NB4 (cell line): ENCODE data around the gene BNIPL.

Experiments
- DNase-seq: peaks from one replicate; pipeline ENCODE4 v3.0.0; 2010; ENCODE audit warnings: low read depth
- H3K4me3 ChIP-seq: one replicate; pipeline ENCODE4 v1.5.1; 2011; ENCODE audit warnings: mild to moderate bottlenecking, low read depth, low read length, moderate library complexity
- MYC ChIP-seq: IDR thresholded peaks from 2 replicates; pipeline ENCODE4 v1.6.1; 2011; ENCODE audit warnings: low read depth, low read length
- POLR2A ChIP-seq: IDR thresholded peaks from 2 replicates; pipeline ENCODE4 v1.6.1; 2011; ENCODE audit warnings: mild to moderate bottlenecking; ENCODE audit not compliant: insufficient read length; ENCODE audit errors: extremely low read depth
- TF ChIP-seq, protein P1 (sequence below): IDR thresholded peaks from 2 replicates; pipeline ENCODE4 v1.6.1; 2011; ENCODE audit warnings: low read depth, low read length
- TF ChIP-seq, protein P2 (sequence below): IDR thresholded peaks from one replicate; pipeline ENCODE4 v1.5.1; 2012; ENCODE audit warnings: low read depth, low read length

The BNIPL gene

DNA sequence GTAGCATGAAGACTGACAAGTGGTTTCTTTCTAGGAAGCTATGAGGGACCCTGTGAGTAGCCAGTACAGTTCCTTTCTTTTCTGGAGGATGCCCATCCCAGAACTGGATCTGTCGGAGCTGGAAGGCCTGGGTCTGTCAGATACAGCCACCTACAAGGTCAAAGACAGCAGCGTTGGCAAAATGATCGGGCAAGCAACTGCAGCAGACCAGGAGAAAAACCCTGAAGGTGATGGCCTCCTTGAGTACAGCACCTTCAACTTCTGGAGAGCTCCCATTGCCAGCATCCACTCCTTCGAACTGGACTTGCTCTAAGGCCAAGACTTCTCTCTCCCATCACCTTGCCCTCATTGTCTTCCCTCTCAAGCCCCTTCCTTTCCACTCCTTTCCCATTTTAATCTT, 30.8 kb downstream of the BNIPL start:
- DNase-seq, result no peak
- TF ChIP-seq, protein P1, sequence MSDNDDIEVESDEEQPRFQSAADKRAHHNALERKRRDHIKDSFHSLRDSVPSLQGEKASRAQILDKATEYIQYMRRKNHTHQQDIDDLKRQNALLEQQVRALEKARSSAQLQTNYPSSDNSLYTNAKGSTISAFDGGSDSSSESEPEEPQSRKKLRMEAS, result no peak
- no peak for TF ChIP-seq MYC
- no peak for TF ChIP-seq POLR2A
- TF ChIP-seq, protein P2, sequence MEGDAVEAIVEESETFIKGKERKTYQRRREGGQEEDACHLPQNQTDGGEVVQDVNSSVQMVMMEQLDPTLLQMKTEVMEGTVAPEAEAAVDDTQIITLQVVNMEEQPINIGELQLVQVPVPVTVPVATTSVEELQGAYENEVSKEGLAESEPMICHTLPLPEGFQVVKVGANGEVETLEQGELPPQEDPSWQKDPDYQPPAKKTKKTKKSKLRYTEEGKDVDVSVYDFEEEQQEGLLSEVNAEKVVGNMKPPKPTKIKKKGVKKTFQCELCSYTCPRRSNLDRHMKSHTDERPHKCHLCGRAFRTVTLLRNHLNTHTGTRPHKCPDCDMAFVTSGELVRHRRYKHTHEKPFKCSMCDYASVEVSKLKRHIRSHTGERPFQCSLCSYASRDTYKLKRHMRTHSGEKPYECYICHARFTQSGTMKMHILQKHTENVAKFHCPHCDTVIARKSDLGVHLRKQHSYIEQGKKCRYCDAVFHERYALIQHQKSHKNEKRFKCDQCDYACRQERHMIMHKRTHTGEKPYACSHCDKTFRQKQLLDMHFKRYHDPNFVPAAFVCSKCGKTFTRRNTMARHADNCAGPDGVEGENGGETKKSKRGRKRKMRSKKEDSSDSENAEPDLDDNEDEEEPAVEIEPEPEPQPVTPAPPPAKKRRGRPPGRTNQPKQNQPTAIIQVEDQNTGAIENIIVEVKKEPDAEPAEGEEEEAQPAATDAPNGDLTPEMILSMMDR, result no peak
- H3K4me3 ChIP-seq, result no peak overlapping the region

DNA sequence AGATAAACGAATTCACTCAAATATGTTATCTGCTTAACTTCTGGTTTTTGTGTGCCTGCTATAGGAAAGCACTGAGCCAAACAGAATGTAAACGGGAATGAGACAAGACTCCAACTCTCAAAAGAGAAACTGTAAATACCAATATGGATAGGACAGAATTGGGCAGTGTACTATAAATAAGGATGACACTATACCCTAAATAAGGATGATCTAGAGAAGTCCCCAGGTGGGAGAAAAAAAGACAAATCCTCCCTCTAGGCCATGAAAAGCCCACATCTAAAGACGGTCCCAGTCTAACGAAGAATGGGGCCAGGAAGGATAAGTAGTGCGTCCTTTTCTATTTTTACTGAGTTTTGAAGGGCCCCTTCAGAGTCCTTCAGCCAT, 32.7 kb downstream of the BNIPL start:
- TF ChIP-seq, protein P1, result no peak
- TF ChIP-seq POLR2A (no peak), MYC (no peak)
- TF ChIP-seq, protein P2, result no peak
- DNase-seq, result no peak
- no peak overlapping the region for H3K4me3 ChIP-seq

DNA sequence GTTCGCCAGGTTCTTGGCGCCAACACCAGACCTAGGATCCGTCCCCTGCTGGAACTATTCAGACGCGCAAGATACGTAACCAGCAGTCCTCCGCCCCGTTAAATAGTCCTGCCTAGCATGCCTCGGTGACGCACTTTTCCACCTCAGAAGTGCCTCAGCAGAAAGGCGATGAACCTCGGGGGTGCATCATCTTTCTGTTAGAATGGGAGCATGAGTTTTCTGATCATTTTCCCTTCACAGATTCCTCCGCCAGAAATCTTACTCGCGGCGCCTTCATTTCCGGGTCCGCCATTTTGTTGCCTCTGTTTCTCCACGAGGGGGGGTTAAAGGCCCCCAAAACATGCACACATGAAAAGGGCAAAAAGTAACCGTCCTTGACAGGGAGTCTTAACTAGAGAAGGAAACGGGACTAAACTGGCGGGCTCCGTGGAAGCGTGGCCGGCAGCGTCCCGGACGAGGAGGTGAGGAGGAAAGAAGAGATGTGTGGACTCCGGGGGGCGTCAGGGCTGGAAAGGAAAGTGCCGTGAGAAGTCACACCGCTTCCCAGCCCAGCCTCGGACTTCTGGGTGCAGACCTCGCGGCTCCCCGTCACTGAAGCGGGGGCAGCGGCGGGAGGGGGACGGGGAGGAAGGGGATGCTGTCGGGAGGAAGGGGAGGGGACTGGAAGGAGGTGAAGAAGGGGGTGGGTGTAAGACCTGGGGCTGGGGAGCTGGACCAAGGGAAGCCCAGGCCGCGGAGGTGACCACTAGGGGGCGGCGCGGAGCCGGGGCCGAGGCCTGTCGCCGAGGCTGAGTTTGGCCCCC, 34.3 kb downstream of the BNIPL start, which contains the start of gene GABPB2:
Gene GABPB2, plus strand, starts transcription at position 288 of the 803 bp plus-strand sequence. CDS start 17,429 bp downstream, outside the sequence.
- TF ChIP-seq MYC (no peak; the same call in 1 of the 2 replicates), POLR2A (peak; percentile 89)
- TF ChIP-seq, protein P2, result peak; percentile 70
- TF ChIP-seq, protein P1, result peak; percentile 69
- DNase-seq, result peak; percentile 95
- peak within 1 kb of the TSS; percentile 90 for H3K4me3 ChIP-seq

DNA sequence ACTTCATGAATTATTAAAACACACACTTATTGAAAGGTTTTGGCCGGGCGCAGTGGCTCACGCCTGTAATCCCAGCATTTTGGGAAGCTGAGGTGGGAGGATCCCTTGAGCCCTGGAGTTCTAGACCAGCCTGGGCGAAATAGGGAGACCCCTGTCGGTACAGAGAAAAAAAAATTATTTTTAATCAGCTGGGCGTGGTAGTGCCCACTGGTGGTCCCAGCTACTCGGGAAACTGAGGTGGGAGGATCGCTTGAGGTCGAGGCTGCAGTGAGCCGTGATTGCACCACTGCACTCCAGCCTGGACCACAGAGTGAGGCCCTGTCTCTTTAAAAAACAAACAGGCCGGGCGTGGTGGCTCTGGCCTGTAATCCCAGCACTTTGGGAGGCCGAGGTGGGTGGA, 35.8 kb downstream of the BNIPL start:
- no peak for DNase-seq
- H3K4me3 ChIP-seq, result no peak overlapping the region
- TF ChIP-seq, protein P2, result no peak
- TF ChIP-seq POLR2A (no peak), MYC (no peak)
- TF ChIP-seq, protein P1, result no peak

DNA sequence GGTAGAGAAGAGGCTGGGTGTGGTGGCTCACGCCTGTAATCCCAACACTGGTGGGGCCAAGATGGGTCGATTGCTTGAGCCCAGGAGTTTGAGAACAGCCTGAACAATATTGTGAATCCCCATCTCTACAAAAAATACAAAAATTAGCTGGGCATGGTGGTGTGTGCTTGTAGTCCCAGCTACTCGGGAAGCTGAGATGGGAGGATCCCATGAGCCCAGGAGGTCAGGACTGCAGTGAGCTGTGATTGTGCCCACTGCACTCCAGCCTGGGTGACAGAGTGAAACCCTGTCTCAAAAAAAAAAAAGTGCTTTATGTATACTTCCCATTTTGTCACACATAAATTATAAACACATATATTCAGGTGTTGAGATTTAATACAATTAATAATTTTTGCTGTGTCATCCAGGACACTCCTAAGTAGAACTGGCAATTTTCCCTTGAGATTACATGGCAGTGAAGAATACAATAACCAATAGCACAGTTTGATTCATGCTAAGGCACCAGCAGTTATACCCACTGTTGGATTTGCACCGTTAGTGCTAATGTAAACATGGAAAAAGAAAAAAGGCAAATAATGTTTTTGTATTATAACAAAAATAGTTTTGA, 49.7 kb downstream of the BNIPL start:
- H3K4me3 ChIP-seq, result no peak overlapping the region
- TF ChIP-seq, protein P2, result no peak
- TF ChIP-seq, protein P1, result no peak
- DNase-seq, result no peak
